ENCODE data around the gene MEGF6. TPM values are rescaled to one million over a fixed set of nuclear protein-coding genes. Genes with fewer than 3 reads are reported as not detected.

Gene MEGF6
- total and polyA plus RNA-seq, 12 donors: 1.8 to 14.1 (median 7.0) TPM

GRCh38 chr1:3607703-3608065, 3.6 kb downstream of the MEGF6 start:
- Histone ChIP-seq H3K27ac (no peak overlapping the region), H3K4me1 (peaks cover 7 to 23% (median 17%) of the 10 kb centered on the region in 9 donors), H3K9me3 (no peaks in the 10 kb centered on the region), H3K36me3 (no peaks in the 10 kb centered on the region), H3K4me3 (no peak overlapping the region), H3K27me3 (peaks cover 13 to 69% (median 46%) of the 10 kb centered on the region in 7 donors)
- WGBS, 2 donors: 88 to 94% methylated on average over 15 to 18 of the region's 18 CpGs
- TF ChIP-seq CTCF (IDR thresholded peaks at IDR 0.05): no peak
- DNase-seq: no peak
- intact Hi-C loops (cut with DNase I): no loop called here
- no peak for ATAC-seq

GRCh38 chr1:3606779-3607702, 4.3 kb downstream of the MEGF6 start:
- no peak overlapping the region for H3K27ac ChIP-seq
- H3K27me3 ChIP-seq: peaks cover 13 to 62% (median 40%) of the 10 kb centered on the region in 7 donors
- no peak overlapping the region for H3K4me3 ChIP-seq
- 89 to 92% methylated on average over 23 of the region's 23 CpGs for WGBS, 2 donors
- intact Hi-C loops (cut with DNase I): no loop called here
- H3K4me1 ChIP-seq: peaks cover 7 to 22% (median 17%) of the 10 kb centered on the region in 9 donors
- no peak for TF ChIP-seq CTCF (IDR thresholded peaks at IDR 0.05)
- no peak for ATAC-seq
- no peaks in the 10 kb centered on the region for H3K36me3 ChIP-seq
- no peak for DNase-seq
- H3K9me3 ChIP-seq: no peaks in the 10 kb centered on the region

GRCh38 chr1:3604997-3605823, 6.1 kb downstream of the MEGF6 start:
- 82 to 89% methylated on average over 7 of the region's 7 CpGs for WGBS, 2 donors
- no peak for TF ChIP-seq CTCF (IDR thresholded peaks at IDR 0.05)
- Histone ChIP-seq H3K9me3 (no peaks in the 10 kb centered on the region), H3K27me3 (peaks cover 0 to 44% (median 23%) of the 10 kb centered on the region in 7 donors), H3K36me3 (no peaks in the 10 kb centered on the region), H3K4me1 (peaks cover 0 to 5% (median 2%) of the 10 kb centered on the region in 9 donors), H3K4me3 (no peak overlapping the region), H3K27ac (no peak overlapping the region)
- DNase-seq (no peak), ATAC-seq (no peak)
- intact Hi-C loops (cut with DNase I): no loop called here

GRCh38 chr1:3604468-3604974, 6.8 kb downstream of the MEGF6 start:
- intact Hi-C loops (cut with DNase I): no loop called here
- Histone ChIP-seq H3K36me3 (no peaks in the 10 kb centered on the region), H3K4me3 (no peak overlapping the region), H3K27me3 (peaks cover 0 to 37% (median 16%) of the 10 kb centered on the region in 7 donors), H3K4me1 (no peaks in the 10 kb centered on the region), H3K9me3 (no peaks in the 10 kb centered on the region), H3K27ac (no peak overlapping the region)
- 81 to 86% methylated on average over 8 of the region's 8 CpGs for WGBS, 2 donors
- ATAC-seq (no peak), DNase-seq (no peak)
- TF ChIP-seq CTCF (IDR thresholded peaks at IDR 0.05): no peak
